ENCODE data around the gene UBFD1.
"Not testable (repeated sequence)": the region's sequence is repeated elsewhere in the genome, so short reads cannot be mapped to it uniquely, and the experiment has no call there.

The UBFD1 gene

DNA sequence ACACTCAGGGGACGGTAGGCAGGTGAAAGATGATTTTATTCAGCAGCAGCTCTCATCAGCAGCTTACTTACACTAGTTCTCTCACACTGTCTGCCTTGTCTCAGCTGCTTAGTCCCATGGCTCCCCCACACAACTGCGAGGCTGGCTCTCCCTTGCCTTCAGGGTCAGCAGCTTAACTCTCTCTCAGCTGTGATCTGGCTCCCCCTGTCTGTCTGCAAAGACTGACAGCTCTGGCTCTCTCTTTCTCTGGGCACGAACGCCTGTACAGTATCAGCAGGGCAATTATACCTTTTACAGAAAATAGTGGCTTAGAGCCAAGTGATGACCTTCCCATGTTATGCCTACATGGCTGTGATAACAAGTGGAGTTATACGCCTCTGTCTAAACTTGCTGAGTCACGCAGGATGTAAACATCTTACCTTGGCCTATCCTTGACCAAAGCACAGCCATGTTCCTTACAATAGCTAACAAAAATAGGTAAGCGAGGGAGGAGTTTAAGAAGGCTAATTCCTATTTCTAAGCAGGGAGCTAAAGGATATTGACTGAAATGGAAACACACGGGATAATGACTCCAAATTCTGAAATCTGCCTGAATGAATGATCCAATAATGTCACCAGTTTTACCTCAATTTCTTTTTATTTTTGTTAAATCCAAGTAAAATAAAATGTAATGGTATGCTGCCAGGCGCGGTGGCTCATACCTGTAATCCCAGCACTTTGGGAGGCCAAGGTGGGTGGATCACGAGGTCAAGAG is 39.7 kb downstream of the UBFD1 start:
- Histone ChIP-seq H3K4me1 (ENCODE audit: control insufficient read depth, insufficient read depth, low read length) (peaks cover 9% of the 10 kb centered on the region), H3K27ac (ENCODE audit: insufficient read depth, low read depth, low read length, poor library complexity, severe bottlenecking) (no peak overlapping the region), H3K36me3 (ENCODE audit: control insufficient read depth, insufficient read depth, low read length) (peaks cover under 1% of the 10 kb centered on the region), H3K4me3 (ENCODE audit: insufficient read depth, low read depth, low read length) (no peak overlapping the region), H3K27me3 (ENCODE audit: control insufficient read depth, insufficient read depth, low read length, poor library complexity, severe bottlenecking) (no peaks in the 10 kb centered on the region), H3K9me3 (ENCODE audit: control insufficient read depth, low read length) (no peaks in the 10 kb centered on the region)
- 84 to 89% methylated on average over 10 to 11 of the region's 11 CpGs for WGBS, 2 experiments

DNA sequence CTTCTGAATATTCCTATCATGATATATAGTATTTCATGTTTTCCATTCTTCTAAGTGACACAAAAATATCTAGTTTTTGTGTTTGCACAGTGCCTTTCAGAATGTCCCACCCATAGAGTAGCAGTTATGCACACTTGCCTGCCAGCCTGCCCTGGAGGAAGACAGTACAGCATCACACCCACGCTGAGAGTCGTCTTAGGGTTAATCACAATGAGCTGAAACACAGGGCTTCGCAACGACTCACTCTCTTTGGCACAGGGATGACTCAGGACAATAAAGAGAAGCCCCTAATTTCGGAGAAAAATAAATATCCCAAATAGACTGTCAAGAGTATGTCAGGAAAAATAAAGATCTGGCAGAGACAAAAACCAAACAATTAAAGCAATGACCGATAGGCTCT is 50.2 kb downstream of the UBFD1 start:
- Histone ChIP-seq H3K9me3 (ENCODE audit: control insufficient read depth, low read length) (no peaks in the 10 kb centered on the region), H3K36me3 (ENCODE audit: control insufficient read depth, insufficient read depth, low read length) (peaks cover 12% of the 10 kb centered on the region), H3K4me1 (ENCODE audit: control insufficient read depth, insufficient read depth, low read length) (no peaks in the 10 kb centered on the region), H3K27me3 (ENCODE audit: control insufficient read depth, insufficient read depth, low read length, poor library complexity, severe bottlenecking) (no peaks in the 10 kb centered on the region), H3K4me3 (ENCODE audit: insufficient read depth, low read depth, low read length) (no peak overlapping the region), H3K27ac (ENCODE audit: insufficient read depth, low read depth, low read length, poor library complexity, severe bottlenecking) (no peak overlapping the region)
- WGBS, 2 experiments = 93 to 94% methylated on average over 6 of the region's 6 CpGs

DNA sequence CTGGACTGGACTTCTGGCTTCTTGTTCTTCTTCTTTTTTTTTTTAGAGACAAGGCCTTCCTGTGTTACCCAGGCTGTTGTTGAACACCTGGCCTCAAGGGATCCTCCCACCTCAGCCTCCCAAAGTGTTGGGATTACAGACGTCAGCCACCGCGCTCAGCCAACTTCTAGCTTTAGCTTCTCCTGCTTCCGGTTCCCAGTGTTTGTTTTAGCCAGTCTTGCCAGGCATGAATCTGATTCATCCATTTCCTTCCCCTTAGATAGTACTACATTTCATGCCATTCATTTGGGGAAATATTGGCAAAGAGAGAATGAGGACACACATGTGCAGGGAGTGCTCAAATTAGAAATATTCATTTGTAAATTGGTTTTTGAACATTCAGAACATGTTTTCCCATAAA is 50.7 kb downstream of the UBFD1 start:
- Histone ChIP-seq H3K36me3 (ENCODE audit: control insufficient read depth, insufficient read depth, low read length) (peaks cover 12% of the 10 kb centered on the region), H3K27me3 (ENCODE audit: control insufficient read depth, insufficient read depth, low read length, poor library complexity, severe bottlenecking) (no peaks in the 10 kb centered on the region), H3K4me1 (ENCODE audit: control insufficient read depth, insufficient read depth, low read length) (no peaks in the 10 kb centered on the region), H3K4me3 (ENCODE audit: insufficient read depth, low read depth, low read length) (no peak overlapping the region), H3K9me3 (ENCODE audit: control insufficient read depth, low read length) (no peaks in the 10 kb centered on the region), H3K27ac (ENCODE audit: insufficient read depth, low read depth, low read length, poor library complexity, severe bottlenecking) (no peak overlapping the region)
- WGBS, 2 experiments = 97% methylated on average over 4 of the region's 4 CpGs

DNA sequence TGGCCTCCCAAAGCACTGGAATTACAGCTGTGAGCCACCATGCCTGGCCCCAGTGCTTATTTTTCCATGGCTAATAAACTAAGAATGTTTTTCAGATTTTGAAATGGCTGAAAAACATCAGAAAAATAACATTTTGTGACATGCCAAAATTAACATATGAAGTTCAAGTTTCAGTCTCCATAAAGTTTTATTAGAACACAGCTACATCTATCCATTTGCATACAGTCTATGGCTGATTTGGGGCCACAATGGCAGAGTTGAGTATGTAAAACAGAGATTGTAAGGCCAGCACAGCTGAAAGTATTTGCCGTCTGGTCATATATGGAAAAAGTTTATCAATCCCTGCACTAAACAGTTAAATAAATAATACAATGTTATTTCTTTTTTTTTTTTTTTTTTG is 52.4 kb downstream of the UBFD1 start:
- H3K27ac ChIP-seq (ENCODE audit: insufficient read depth, low read depth, low read length, poor library complexity, severe bottlenecking) = no peak overlapping the region

DNA sequence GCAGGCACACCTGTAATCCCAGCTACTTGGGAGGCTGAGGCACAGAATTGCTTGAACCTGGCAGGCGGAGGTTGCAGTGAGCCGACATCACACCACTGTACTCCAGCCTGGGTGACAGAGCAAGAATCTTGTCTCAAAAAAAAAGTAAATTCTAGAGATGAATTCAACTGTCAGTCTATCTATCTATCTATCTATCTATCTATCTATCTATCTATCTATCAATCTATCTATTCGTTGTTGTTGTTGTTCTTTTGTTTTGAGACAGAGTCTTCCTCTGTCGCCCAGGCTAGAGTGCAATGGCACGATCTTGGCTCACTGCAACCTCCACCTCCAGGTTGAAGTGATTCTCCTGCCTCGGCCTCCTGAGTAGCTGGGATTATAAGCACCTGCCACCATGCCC is 53.4 kb downstream of the UBFD1 start:
- 89 to 94% methylated on average over 6 of the region's 6 CpGs for WGBS, 2 experiments
- H3K9me3 ChIP-seq (ENCODE audit: control insufficient read depth, low read length); H3K27ac ChIP-seq (ENCODE audit: insufficient read depth, low read depth, low read length, poor library complexity, severe bottlenecking); H3K36me3 ChIP-seq (ENCODE audit: control insufficient read depth, insufficient read depth, low read length); H3K4me1 ChIP-seq (ENCODE audit: control insufficient read depth, insufficient read depth, low read length); H3K4me3 ChIP-seq (ENCODE audit: insufficient read depth, low read depth, low read length); H3K27me3 ChIP-seq (ENCODE audit: control insufficient read depth, insufficient read depth, low read length, poor library complexity, severe bottlenecking): not testable (repeated sequence)

More for the DNA sequence above, 52.4 kb downstream of the UBFD1 start:
- Histone ChIP-seq H3K4me1 (ENCODE audit: control insufficient read depth, insufficient read depth, low read length) (no peaks in the 10 kb centered on the region), H3K4me3 (ENCODE audit: insufficient read depth, low read depth, low read length) (no peak overlapping the region), H3K27me3 (ENCODE audit: control insufficient read depth, insufficient read depth, low read length, poor library complexity, severe bottlenecking) (no peaks in the 10 kb centered on the region), H3K9me3 (ENCODE audit: control insufficient read depth, low read length) (no peaks in the 10 kb centered on the region), H3K36me3 (ENCODE audit: control insufficient read depth, insufficient read depth, low read length) (peaks cover 3% of the 10 kb centered on the region)
- WGBS, 2 experiments = 88% methylated on average over 1 of the region's 1 CpG; no CpG with 5 or more reads in 1 of the 2 experiments

DNA sequence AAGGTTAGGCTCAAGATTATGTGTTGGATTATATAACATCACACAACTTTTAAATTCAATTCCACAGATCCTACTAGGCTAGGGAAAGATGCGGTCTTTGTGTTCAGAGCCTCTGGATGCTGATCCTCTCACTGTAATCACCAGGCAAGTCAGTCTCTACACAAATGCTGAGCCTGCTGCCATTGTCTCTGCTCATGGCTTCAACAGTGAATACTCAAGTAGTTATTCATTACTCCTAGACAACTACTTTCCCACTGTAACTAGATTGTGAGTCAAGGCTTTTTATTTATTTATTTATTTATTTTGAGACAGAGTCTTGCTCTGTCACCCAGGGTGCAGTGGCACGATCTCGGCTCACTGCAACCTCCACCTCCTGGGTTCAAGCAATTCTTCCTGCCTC is 54.4 kb downstream of the UBFD1 start:
- 93 to 97% methylated on average over 3 of the region's 3 CpGs for WGBS, 2 experiments
- H3K4me1 ChIP-seq (ENCODE audit: control insufficient read depth, insufficient read depth, low read length) = no peaks in the 10 kb centered on the region
- H3K4me3 ChIP-seq (ENCODE audit: insufficient read depth, low read depth, low read length) = no peak overlapping the region
- peaks cover 16% of the 10 kb centered on the region for H3K36me3 ChIP-seq (ENCODE audit: control insufficient read depth, insufficient read depth, low read length)
- H3K9me3 ChIP-seq (ENCODE audit: control insufficient read depth, low read length) = no peaks in the 10 kb centered on the region
- H3K27ac ChIP-seq (ENCODE audit: insufficient read depth, low read depth, low read length, poor library complexity, severe bottlenecking) = no peak overlapping the region
- H3K27me3 ChIP-seq (ENCODE audit: control insufficient read depth, insufficient read depth, low read length, poor library complexity, severe bottlenecking) = no peaks in the 10 kb centered on the region

DNA sequence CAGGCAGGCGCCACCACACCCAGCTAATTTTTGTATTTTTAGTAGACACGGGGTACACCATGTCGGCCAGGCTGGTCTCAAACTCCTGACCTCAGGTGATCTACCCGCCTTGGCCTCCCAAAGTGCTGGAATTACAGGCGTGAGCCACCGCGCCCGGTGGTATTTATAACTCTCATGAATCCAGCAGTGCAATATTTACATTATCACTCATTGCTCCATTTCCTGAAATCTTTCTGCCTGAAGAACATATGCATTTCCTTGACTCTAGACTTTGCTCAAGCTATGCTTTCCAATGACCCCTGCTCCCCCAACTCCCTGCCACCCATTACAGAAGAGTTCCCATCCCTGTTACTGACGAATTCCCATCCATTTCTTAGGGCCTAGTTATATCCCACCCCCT is 58.3 kb downstream of the UBFD1 start:
- Histone ChIP-seq H3K36me3 (ENCODE audit: control insufficient read depth, insufficient read depth, low read length) (peaks cover 28% of the 10 kb centered on the region), H3K4me3 (ENCODE audit: insufficient read depth, low read depth, low read length) (no peak overlapping the region), H3K27me3 (ENCODE audit: control insufficient read depth, insufficient read depth, low read length, poor library complexity, severe bottlenecking) (no peaks in the 10 kb centered on the region), H3K27ac (ENCODE audit: insufficient read depth, low read depth, low read length, poor library complexity, severe bottlenecking) (no peak overlapping the region), H3K9me3 (ENCODE audit: control insufficient read depth, low read length) (no peaks in the 10 kb centered on the region), H3K4me1 (ENCODE audit: control insufficient read depth, insufficient read depth, low read length) (no peaks in the 10 kb centered on the region)
- WGBS, 2 experiments = 93 to 95% methylated on average over 9 of the region's 9 CpGs
